HEK293T (cell line): ENCODE measurements around the gene NMBR.

Experiments used
- BHLHE40 ChIP-seq: fragments of 450-650 bp; IDR thresholded peaks from 2 replicates; pipeline ENCODE4 v1.6.1; 2016; ENCODE audit warnings: mild to moderate bottlenecking, moderate library complexity, borderline replicate concordance
- FOXA1 ChIP-seq: fragments of 450-650 bp; IDR thresholded peaks from 2 replicates; pipeline ENCODE4 v1.6.1; 2016; ENCODE audit warnings: mild to moderate bottlenecking
- FOXM1 ChIP-seq: fragments of 450-650 bp; IDR thresholded peaks from 2 replicates; pipeline ENCODE4 v1.6.1; 2017; ENCODE audit warnings: mild to moderate bottlenecking, borderline replicate concordance
- L3MBTL2 ChIP-seq: fragments of 450-650 bp; conservative IDR thresholded peaks from 2 replicates; pipeline ENCODE4 v1.6.1; 2016; ENCODE audit warnings: mild to moderate bottlenecking
- LEF1 ChIP-seq: fragments of 450-650 bp; IDR thresholded peaks from 2 replicates; pipeline ENCODE4 v1.6.1; 2017; ENCODE audit warnings: mild to moderate bottlenecking, borderline replicate concordance
- NFRKB ChIP-seq: fragments of 450-650 bp; IDR thresholded peaks from 2 replicates; pipeline ENCODE4 v1.6.1; 2016; ENCODE audit warnings: mild to moderate bottlenecking, moderate library complexity
- SUZ12 ChIP-seq: fragments of 450-650 bp; IDR thresholded peaks from 2 replicates; pipeline ENCODE4 v1.6.1; 2016; ENCODE audit warnings: mild to moderate bottlenecking
- TARDBP ChIP-seq: fragments of 450-650 bp; IDR thresholded peaks from 2 replicates; pipeline ENCODE4 v1.6.1; 2016
- ZNF384 ChIP-seq: fragments of 450-650 bp; IDR thresholded peaks from 2 replicates; pipeline ENCODE4 v1.6.1; 2016

DNA sequence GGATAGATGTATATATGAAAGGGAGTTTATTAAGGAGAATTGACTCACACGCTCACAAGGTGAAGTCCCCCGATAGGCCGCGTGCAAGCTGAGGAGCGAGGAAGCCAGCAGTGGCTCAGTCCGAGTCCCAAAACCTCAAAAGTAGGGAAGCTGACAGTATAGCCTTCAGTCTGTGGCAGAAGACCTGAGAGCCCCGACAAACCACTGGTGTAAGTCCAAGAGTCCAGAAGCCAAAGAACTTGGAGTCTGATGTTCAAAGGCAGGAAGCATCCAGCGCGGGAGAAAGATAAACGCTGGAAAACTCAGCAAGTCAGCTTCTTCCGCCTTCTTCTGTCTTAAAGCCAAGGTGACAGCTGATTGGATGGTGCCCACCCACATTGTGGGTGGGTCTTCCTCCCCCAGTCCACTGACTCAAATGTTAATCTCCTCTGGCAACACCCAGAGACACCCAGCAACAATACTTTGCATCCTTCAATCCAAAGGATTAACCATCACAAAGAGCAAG is 116.8 kb downstream of the NMBR start:
- TF ChIP-seq SUZ12 (no peak), ZNF384 (no peak), L3MBTL2 (no peak), BHLHE40 (no peak), FOXM1 (no peak), TARDBP (no peak), LEF1 (no peak), FOXA1 (no peak), NFRKB (no peak)
